HepG2 (cell line): ENCODE measurements around the gene POLR2H. TPM values are rescaled to one million over a fixed set of nuclear protein-coding genes. Genes with fewer than 3 reads are reported as not detected.

Source experiments
- ATAC-seq: fragments of 200-7000 bp; cut with Tn5 transposase; 3 replicates; pipeline ENCODE4 v1.9.1; 2020; ENCODE audit warnings: mild to moderate bottlenecking, moderate library complexity
- BruUV-seq: library from RNA; stranded (reverse); fragments of 400-500 nt; replicated peaks from 2 replicates; lab custom pipeline; 2021; lab: Mats Ljungman, UMichigan
- CTCF ChIA-PET: fragments of 300-600 bp; formaldehyde crosslinking; extraction: SDS; loops from one replicate; lab custom pipeline; 2021; ENCODE audit warnings: low total read pairs, inconsistent platforms, low intra/inter-chr PET ratio; lab: Yijun Ruan, JAX
- POLR2A ChIA-PET: fragments of 350-600 bp; sonication (Branson Sonifier 250); formaldehyde crosslinking; loops from one replicate; lab custom pipeline; 2020; ENCODE audit warnings: antibody characterized with exemption, inconsistent platforms; lab: Yijun Ruan, JAX
- DNase-seq: peaks from one replicate; pipeline ENCODE4 v3.0.0-alpha.2; 2015; ENCODE audit warnings: low spot score
- FAIRE-seq: peaks from 3 replicates; lab custom pipeline; 2011; peaks lifted over from hg19 to GRCh38; lab: Jason Lieb, UNC
- H2AFZ ChIP-seq: one replicate; pipeline ENCODE4 v1.6.1; 2011; ENCODE audit warnings: low read length, inconsistent platforms
- H3K27ac ChIP-seq: fragments of 300-600 bp; 3 replicates; pipeline ENCODE4 v1.8.0; 2011; ENCODE audit warnings: mixed run types, mild to moderate bottlenecking, mixed read lengths, low read length, inconsistent platforms; ENCODE audit not compliant: insufficient read depth; ENCODE audit errors: extremely low read length
- H3K27me3 ChIP-seq, 2 experiments: fragments of 200-600 bp in 1 of 2; 2 replicates in 1 of 2; 3 replicates in 1 of 2; pipeline versions ENCODE4 v1.6.0 to v1.8.0; 2011; ENCODE audit warnings: low read length in 2 of 2, mild to moderate bottlenecking in 2 of 2, moderate library complexity in 2 of 2, inconsistent platforms in 1 of 2; ENCODE audit not compliant: insufficient read depth in 2 of 2, control insufficient read depth in 1 of 2
- H3K36me3 ChIP-seq, 2 experiments: fragments of 200-600 bp in 1 of 2; replicated peaks in 1 of 2; 2 replicates in 1 of 2; 3 replicates in 1 of 2; pipeline versions ENCODE4 v1.5.1 to v1.8.0; 2011; ENCODE audit warnings: low read length in 2 of 2, inconsistent platforms in 1 of 2; ENCODE audit not compliant: insufficient read depth in 2 of 2, control insufficient read depth in 1 of 2
- H3K4me1 ChIP-seq: 2 replicates; pipeline ENCODE4 v1.5.1; 2012; ENCODE audit warnings: low read length, inconsistent platforms; ENCODE audit not compliant: insufficient read depth
- H3K4me2 ChIP-seq: 2 replicates; pipeline ENCODE4 v1.6.0; 2011; ENCODE audit warnings: low read depth, low read length, inconsistent platforms
- H3K4me3 ChIP-seq, 3 experiments: fragments of 200-600 bp in 1 of 3; sonication (generic), shearing (Covaris generic) in 1 of 3; replicated peaks in 1 of 3; 2 replicates each; pipeline ENCODE4 v1.5.1; 2011 to 2016; ENCODE audit warnings: low read length in 3 of 3, inconsistent platforms in 2 of 3, low read depth in 2 of 3, mild to moderate bottlenecking in 2 of 3, control low read depth in 1 of 3, mixed read lengths in 1 of 3; ENCODE audit not compliant: insufficient read depth in 1 of 3
- H3K79me2 ChIP-seq: one replicate; pipeline ENCODE4 v1.6.1; 2011; ENCODE audit warnings: low read length, inconsistent platforms; ENCODE audit not compliant: insufficient read depth
- H3K9ac ChIP-seq: 2 replicates; pipeline ENCODE4 v1.6.0; 2011; ENCODE audit warnings: mild to moderate bottlenecking, low read depth, low read length, inconsistent platforms; ENCODE audit not compliant: insufficient read depth
- H3K9me3 ChIP-seq: 2 replicates; pipeline ENCODE4 v1.5.1; 2012; ENCODE audit warnings: mild to moderate bottlenecking, low read length
- H4K20me1 ChIP-seq: 2 replicates; pipeline ENCODE4 v1.6.0; 2011; ENCODE audit warnings: inconsistent platforms, mild to moderate bottlenecking, low read length, moderate library complexity; ENCODE audit not compliant: insufficient read depth
- ESRRA ChIP-seq: sonication (generic); formaldehyde crosslinking; IDR thresholded peaks from 2 replicates; pipeline ENCODE4 v1.5.1; 2020; ENCODE audit warnings: mild to moderate bottlenecking, low read depth, missing genetic modification reagents
- HDAC2 ChIP-seq: sonication (generic); formaldehyde crosslinking; IDR thresholded peaks from 2 replicates; pipeline ENCODE4 v1.4.0; 2020; ENCODE audit warnings: missing genetic modification reagents
- HNF4A ChIP-seq: sonication (generic); formaldehyde crosslinking; IDR thresholded peaks from 2 replicates; pipeline ENCODE4 v1.4.0; 2020; ENCODE audit warnings: missing genetic modification reagents
- KDM3A ChIP-seq: IDR thresholded peaks from 2 replicates; pipeline ENCODE4 v1.6.1; 2018; ENCODE audit warnings: low read depth, missing compliant biosample characterization
- MAFK ChIP-seq, 2 experiments: IDR thresholded peaks in 1 of 2; conservative IDR thresholded peaks in 1 of 2; 2 replicates each; pipeline ENCODE4 v1.6.1; 2011; ENCODE audit warnings: improper control_type of control experiment in 2 of 2, low read length in 2 of 2
- YY1 ChIP-seq: IDR thresholded peaks from 2 replicates; pipeline ENCODE4 v1.6.1; 2011; ENCODE audit warnings: low read length, low read depth, moderate library complexity, mild to moderate bottlenecking; ENCODE audit not compliant: insufficient read depth, insufficient replicate concordance
- ZNF205 ChIP-seq: IDR thresholded peaks from 2 replicates; pipeline ENCODE4 v1.6.1; 2018; ENCODE audit warnings: missing biosample characterization, missing genetic modification reagents
- ZSCAN25 ChIP-seq: sonication (generic); formaldehyde crosslinking; IDR thresholded peaks from 2 replicates; pipeline ENCODE4 v1.8.0; 2022; ENCODE audit warnings: mild to moderate bottlenecking, missing genetic modification reagents
- ZSCAN29 ChIP-seq: sonication (generic); formaldehyde crosslinking; conservative IDR thresholded peaks from 2 replicates; pipeline ENCODE4 v1.4.0; 2020; ENCODE audit warnings: mild to moderate bottlenecking, missing genetic modification reagents
- WGBS: methylation state at CpG from one replicate; pipeline ENCODE4 v1.1.6; 2017; ENCODE audit warnings: low lambda C conversion rate; 5-methylcytosine and 5-hydroxymethylcytosine counted together
- in situ Hi-C: cut with HindIII; loops from 2 replicates; pipeline ENCODE4 v1.10.0; 2017; ENCODE audit warnings: low pct_unique_long_range_greater_than_20kb; ENCODE audit not compliant: extremely low pct_ligation_motif_present
- intact Hi-C: fragments of 100-400 bp; cut with micrococcal nuclease; formaldehyde crosslinking; loops from one replicate; pipeline ENCODE4 v1.10.0; 2022; ENCODE audit not compliant: unreplicated experiment
- polyA plus RNA-seq, 8 experiments: library from polyadenylated mRNA; depleted of rRNA in 3 of 8; stranded (reverse) in 7 of 8; unstranded in 1 of 8; fragments of >200 nt; fragmentation: Illumina TruSeq in 4 of 8; extraction: Trizol in 4 of 8; gene quantifications; 2 replicates each; pipeline versions ENCODE4 v1.2.1 to v1.2.3, GENCODE V29; 2011 to 2016; ENCODE audit warnings: low read depth in 4 of 8, missing spikeins in 1 of 8, mixed read lengths in 1 of 8; ENCODE audit not compliant: insufficient read depth in 1 of 8
- total RNA-seq, 5 experiments: library from RNA; depleted of rRNA; stranded (reverse); fragments of >200 nt; fragmentation: Illumina TruSeq; extraction: Trizol; gene quantifications; 2 replicates each; pipeline ENCODE4 v1.2.3, GENCODE V29; 2016; ENCODE audit warnings: low read depth in 1 of 5
- TF ChIP-seq, protein P1 (sequence below), 2 experiments: sonication (generic) in 1 of 2; formaldehyde crosslinking in 1 of 2; IDR thresholded peaks; 2 replicates each; pipeline versions ENCODE4 v1.5.1 to v1.6.1; 2011 to 2020; ENCODE audit warnings: borderline replicate concordance in 1 of 2, low read depth in 1 of 2, low read length in 1 of 2, mild to moderate bottlenecking in 1 of 2, missing genetic modification reagents in 1 of 2, moderate library complexity in 1 of 2

The POLR2H gene
- total and polyA plus RNA-seq, 2 of the 13 experiments (the other 11 are each of a cell fraction or from before 2014, with no cell fraction given), result 118 to 194 TPM

DNA sequence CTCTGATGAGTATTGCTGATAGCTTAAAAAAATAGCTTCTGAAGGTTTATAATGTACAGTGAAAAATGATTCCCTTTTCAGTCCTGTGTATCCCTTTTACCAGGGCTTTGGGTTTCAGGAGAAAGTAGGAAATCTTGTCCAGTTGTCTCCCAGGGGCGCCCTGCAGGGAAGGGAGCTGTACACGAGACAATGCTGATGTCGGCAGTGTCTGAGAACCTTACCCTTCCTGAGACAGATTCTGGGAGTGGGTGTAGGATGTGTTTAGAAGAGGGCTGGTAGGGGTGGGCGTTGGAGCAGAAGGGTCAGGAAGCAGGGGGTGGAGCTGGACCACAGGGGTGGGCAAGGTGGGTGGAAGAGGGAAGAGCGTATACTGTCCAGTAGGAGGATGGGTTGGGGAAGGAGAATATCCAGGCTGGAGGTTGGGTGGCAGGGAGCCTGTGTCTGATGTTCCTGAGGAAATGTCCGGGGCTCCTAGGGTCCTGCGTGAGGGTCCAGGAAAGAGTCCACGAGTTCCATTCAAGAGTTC lies 10.8 kb downstream of the POLR2H start:
- POLR2A ChIA-PET, result interaction anchor here (1.2 to 3.5 kb wide), 8 partner anchors 8 to 169 kb away, joined by 3 to 21 read pairs (median 6); partner anchors contain the start of genes CLCN2 and POLR2H
- H3K4me3 ChIP-seq, result no peak overlapping the region
- H2AFZ ChIP-seq, result no peak overlapping the region
- DNase-seq, result no peak
- peaks cover 15 to 50% of the 10 kb centered on the region in 2 experiments for H3K36me3 ChIP-seq
- WGBS, result 87% methylated on average over 8 of the region's 8 CpGs
- H3K27ac ChIP-seq, result no peak overlapping the region
- H3K4me1 ChIP-seq, result peaks cover 30% of the 10 kb centered on the region
- H3K9me3 ChIP-seq, result no peaks in the 10 kb centered on the region
- peaks cover 15% of the 10 kb centered on the region for H4K20me1 ChIP-seq
- no TSS peak for BruUV-seq
- no peaks in the 10 kb centered on the region; a peak in 1 of 5 replicates for H3K27me3 ChIP-seq
- TF ChIP-seq ZNF205 (CRISPR knock-in tag), result no peak
- TF ChIP-seq MAFK (conservative IDR thresholded peaks at IDR 0.05 in 1 of 2, IDR thresholded peaks at IDR 0.05 in 1 of 2; ENCODE audit: low read length in 2 of 2), result peak in 1 of 2 experiments; percentile 47; a peak in 3 of 4 replicates
- peaks cover 8% of the 10 kb centered on the region for H3K79me2 ChIP-seq
- no peak for FAIRE-seq
- intact Hi-C loops, result loop anchor here (5.0 kb wide), 1 partner anchor 1205 kb away; no protein-coding TSS in a partner anchor
- in situ Hi-C loops, result loop anchor here (10.0 kb wide), 2 partner anchors 92 to 142 kb away; no protein-coding TSS in a partner anchor
- CTCF ChIA-PET, result interaction anchor here (1.0 to 2.3 kb wide), 5 partner anchors 18 to 172 kb away, joined by 4 to 20 read pairs (median 7); no protein-coding TSS in a partner anchor
- H3K4me2 ChIP-seq, result no peak overlapping the region
- H3K9ac ChIP-seq, result no peak overlapping the region
- peak; percentile 7; the same call in 1 of the 3 replicates for ATAC-seq

DNA sequence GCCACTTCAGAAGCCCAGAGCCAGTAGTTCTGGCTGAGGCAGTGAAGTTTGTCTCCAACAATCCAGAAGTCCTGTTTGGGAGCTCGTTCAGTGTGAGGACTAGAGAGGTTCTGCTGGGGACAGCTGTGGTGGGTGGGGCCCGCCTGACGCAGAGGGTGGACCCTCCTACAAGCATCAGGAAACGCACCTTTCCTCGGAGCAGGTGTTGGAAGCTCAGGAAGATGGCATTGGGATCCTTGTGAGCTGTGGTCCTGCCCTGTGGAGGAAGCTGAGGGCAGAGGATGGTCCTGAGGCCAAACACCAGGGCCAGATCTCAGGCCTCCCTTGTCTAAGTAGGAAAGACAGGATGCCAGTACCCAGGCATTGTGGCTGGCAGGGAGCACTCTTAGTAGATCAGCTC lies 11.4 kb downstream of the POLR2H start:
- 91% methylated on average over 5 of the region's 5 CpGs for WGBS
- no peaks in the 10 kb centered on the region; a peak in 1 of 5 replicates for H3K27me3 ChIP-seq
- H3K9ac ChIP-seq, result no peak overlapping the region
- in situ Hi-C loops, result loop anchor here (10.0 kb wide), 2 partner anchors 92 to 142 kb away; no protein-coding TSS in a partner anchor
- BruUV-seq, result no TSS peak
- H3K36me3 ChIP-seq, result peaks cover 14 to 46% of the 10 kb centered on the region in 2 experiments
- no peak overlapping the region for H3K27ac ChIP-seq
- CTCF ChIA-PET, result interaction anchor here (2.3 kb wide), 1 partner anchor 171 kb away, joined by 12 read pairs; no protein-coding TSS in a partner anchor
- H4K20me1 ChIP-seq, result peaks cover 15% of the 10 kb centered on the region
- DNase-seq (no peak), ATAC-seq (no peak), FAIRE-seq (no peak)
- POLR2A ChIA-PET, result interaction anchor here (2.5 to 3.5 kb wide), 2 partner anchors 11 to 44 kb away, joined by 7 to 18 read pairs; partner anchors contain the start of genes CLCN2 and POLR2H
- no peak overlapping the region for H3K4me3 ChIP-seq
- H3K9me3 ChIP-seq, result no peaks in the 10 kb centered on the region
- H3K4me1 ChIP-seq, result peaks cover 29% of the 10 kb centered on the region
- no peak overlapping the region for H2AFZ ChIP-seq
- intact Hi-C loops, result loop anchor here (5.0 kb wide), 1 partner anchor 1206 kb away; no protein-coding TSS in a partner anchor
- no peak overlapping the region for H3K4me2 ChIP-seq
- H3K79me2 ChIP-seq, result peaks cover 12% of the 10 kb centered on the region
- TF ChIP-seq HDAC2 (CRISPR knock-in tag) (no peak), HNF4A (CRISPR knock-in tag) (no peak), ZSCAN25 (CRISPR knock-in tag) (no peak), YY1 (no peak), ESRRA (CRISPR knock-in tag) (no peak), KDM3A (no peak), ZSCAN29 (no peak)
- TF ChIP-seq, protein P1, sequence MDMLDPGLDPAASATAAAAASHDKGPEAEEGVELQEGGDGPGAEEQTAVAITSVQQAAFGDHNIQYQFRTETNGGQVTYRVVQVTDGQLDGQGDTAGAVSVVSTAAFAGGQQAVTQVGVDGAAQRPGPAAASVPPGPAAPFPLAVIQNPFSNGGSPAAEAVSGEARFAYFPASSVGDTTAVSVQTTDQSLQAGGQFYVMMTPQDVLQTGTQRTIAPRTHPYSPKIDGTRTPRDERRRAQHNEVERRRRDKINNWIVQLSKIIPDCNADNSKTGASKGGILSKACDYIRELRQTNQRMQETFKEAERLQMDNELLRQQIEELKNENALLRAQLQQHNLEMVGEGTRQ (IDR thresholded peaks at IDR 0.05; ENCODE audit: low read depth, low read length), result no peak
- TF ChIP-seq, protein P1 (CRISPR knock-in tag; IDR thresholded peaks at IDR 0.05; ENCODE audit: borderline replicate concordance), result no peak
